Mesothelial cell of epicardium (in vitro differentiated cells): ENCODE measurements around the gene PPA1. TPM values are rescaled to one million over a fixed set of nuclear protein-coding genes. Genes with fewer than 3 reads are reported as not detected.

ENCODE experiments used
- DNase-seq, 2 experiments: peaks; one replicate each; pipeline ENCODE4 v3.0.0; 2021; ENCODE audit warnings: low spot score in 2 of 2; ENCODE audit not compliant: unreplicated experiment in 2 of 2
- H3K27ac Mint-ChIP-seq: 2 replicates; pipeline ENCODE4 v1.8.0; 2021; ENCODE audit warnings: mixed read lengths
- H3K27me3 Mint-ChIP-seq: 2 replicates; pipeline ENCODE4 v1.8.0; 2021; ENCODE audit warnings: low read depth, mixed read lengths
- H3K36me3 Mint-ChIP-seq: 2 replicates; pipeline ENCODE4 v1.8.0; 2021; ENCODE audit warnings: mixed read lengths
- H3K4me1 Mint-ChIP-seq: 2 replicates; pipeline ENCODE4 v1.8.0; 2021; ENCODE audit warnings: mixed read lengths
- H3K4me3 Mint-ChIP-seq: 2 replicates; pipeline ENCODE4 v1.8.0; 2021; ENCODE audit warnings: mild to moderate bottlenecking, moderate library complexity, mixed read lengths
- H3K9me3 Mint-ChIP-seq: 2 replicates; pipeline ENCODE4 v1.8.0; 2021; ENCODE audit warnings: mixed read lengths
- total RNA-seq: library from RNA; stranded (reverse); gene quantifications from 3 replicates; pipeline ENCODE4 v1.2.1, GENCODE V29; 2021
- TF ChIP-seq, protein P1 (sequence below): fragments of 200-600 bp; sonication (generic); IDR thresholded peaks from one replicate; pipeline ENCODE4 v1.5.0; 2021; ENCODE audit warnings: antibody characterized with exemption; ENCODE audit not compliant: unreplicated experiment

Gene PPA1
- total RNA-seq, 1 donor from 2014 or later: 73.5 TPM

DNA sequence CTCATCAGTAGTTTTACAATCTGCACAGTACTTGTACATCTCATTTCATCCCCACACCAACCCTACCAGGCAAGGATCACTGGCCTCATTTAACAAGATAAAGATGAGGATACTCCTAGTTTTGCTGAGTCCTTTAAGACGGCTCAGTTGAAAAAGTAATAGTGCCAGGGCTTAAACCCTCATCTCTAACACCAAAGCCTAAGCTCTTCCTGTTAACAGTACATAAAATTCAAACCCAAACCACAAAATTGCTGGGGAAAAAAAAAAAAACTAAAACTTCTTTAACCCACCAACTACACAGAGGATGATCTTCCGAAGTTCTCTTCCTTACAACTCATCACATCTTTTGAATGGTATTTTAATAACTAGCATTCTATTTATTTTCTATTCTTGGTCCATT lies 64.2 kb downstream of the PPA1 start:
- no peaks in the 10 kb centered on the region for H3K27me3 Mint-ChIP-seq
- H3K9me3 Mint-ChIP-seq: peaks cover 3% of the 10 kb centered on the region
- peaks cover 4% of the 10 kb centered on the region for H3K36me3 Mint-ChIP-seq
- peak overlapping the region; percentile 96 for H3K4me3 Mint-ChIP-seq
- DNase-seq: no peak
- H3K27ac Mint-ChIP-seq: peak overlapping the region; percentile 98
- TF ChIP-seq, protein P1, sequence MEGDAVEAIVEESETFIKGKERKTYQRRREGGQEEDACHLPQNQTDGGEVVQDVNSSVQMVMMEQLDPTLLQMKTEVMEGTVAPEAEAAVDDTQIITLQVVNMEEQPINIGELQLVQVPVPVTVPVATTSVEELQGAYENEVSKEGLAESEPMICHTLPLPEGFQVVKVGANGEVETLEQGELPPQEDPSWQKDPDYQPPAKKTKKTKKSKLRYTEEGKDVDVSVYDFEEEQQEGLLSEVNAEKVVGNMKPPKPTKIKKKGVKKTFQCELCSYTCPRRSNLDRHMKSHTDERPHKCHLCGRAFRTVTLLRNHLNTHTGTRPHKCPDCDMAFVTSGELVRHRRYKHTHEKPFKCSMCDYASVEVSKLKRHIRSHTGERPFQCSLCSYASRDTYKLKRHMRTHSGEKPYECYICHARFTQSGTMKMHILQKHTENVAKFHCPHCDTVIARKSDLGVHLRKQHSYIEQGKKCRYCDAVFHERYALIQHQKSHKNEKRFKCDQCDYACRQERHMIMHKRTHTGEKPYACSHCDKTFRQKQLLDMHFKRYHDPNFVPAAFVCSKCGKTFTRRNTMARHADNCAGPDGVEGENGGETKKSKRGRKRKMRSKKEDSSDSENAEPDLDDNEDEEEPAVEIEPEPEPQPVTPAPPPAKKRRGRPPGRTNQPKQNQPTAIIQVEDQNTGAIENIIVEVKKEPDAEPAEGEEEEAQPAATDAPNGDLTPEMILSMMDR: no peak
- peaks cover 21% of the 10 kb centered on the region for H3K4me1 Mint-ChIP-seq

- TF ChIP-seq, protein P1: no peak
- Mint-ChIP-seq H3K27me3 (no peaks in the 10 kb centered on the region), H3K9me3 (peaks cover 3% of the 10 kb centered on the region), H3K4me1 (peaks cover 26% of the 10 kb centered on the region), H3K27ac (peak overlapping the region; percentile 13), H3K4me3 (peak overlapping the region; percentile 1), H3K36me3 (peaks cover 4% of the 10 kb centered on the region)
- DNase-seq: no peak
Measured at GRCh38 chr10:70167246-70167645, 66.0 kb downstream of the PPA1 start.

DNA sequence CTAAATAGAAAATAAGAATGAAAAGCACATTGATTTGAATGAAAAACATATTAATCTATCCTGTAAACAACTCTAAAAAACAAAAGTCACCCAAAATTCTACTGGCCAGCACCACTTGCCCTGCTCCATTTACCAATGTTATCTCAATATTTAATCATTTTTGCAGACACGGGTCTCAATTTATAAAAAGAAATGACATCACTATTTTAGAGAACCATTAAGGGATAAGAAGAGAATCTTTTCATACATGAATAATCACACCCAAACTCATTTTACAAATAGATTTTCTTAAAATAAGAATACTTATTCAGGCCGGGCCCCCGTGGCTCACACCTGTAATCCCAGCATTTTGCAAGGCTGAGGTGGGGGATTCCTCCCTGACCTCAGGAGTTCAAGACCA lies 66.8 kb downstream of the PPA1 start:
- peaks cover 7% of the 10 kb centered on the region for H3K36me3 Mint-ChIP-seq
- peaks cover 3% of the 10 kb centered on the region for H3K9me3 Mint-ChIP-seq
- TF ChIP-seq, protein P1: no peak
- peak overlapping the region; percentile 0 for H3K27ac Mint-ChIP-seq
- H3K4me1 Mint-ChIP-seq: peaks cover 26% of the 10 kb centered on the region
- no peaks in the 10 kb centered on the region for H3K27me3 Mint-ChIP-seq
- DNase-seq: no peak
- no peak overlapping the region for H3K4me3 Mint-ChIP-seq

GRCh38 chr10:70164163-70164562 lies 69.1 kb downstream of the PPA1 start:
- TF ChIP-seq, protein P1: no peak
- Mint-ChIP-seq H3K27ac (no peak overlapping the region), H3K9me3 (no peaks in the 10 kb centered on the region), H3K27me3 (no peaks in the 10 kb centered on the region), H3K36me3 (peaks cover 16% of the 10 kb centered on the region), H3K4me3 (no peak overlapping the region), H3K4me1 (peaks cover 17% of the 10 kb centered on the region)
- DNase-seq: no peak

GRCh38 chr10:70163448-70163847 lies 69.8 kb downstream of the PPA1 start:
- Mint-ChIP-seq H3K4me3 (no peak overlapping the region), H3K27ac (no peak overlapping the region)

More at GRCh38 chr10:70163448-70163847, 69.8 kb downstream of the PPA1 start:
- no peaks in the 10 kb centered on the region for H3K9me3 Mint-ChIP-seq
- H3K27me3 Mint-ChIP-seq: no peaks in the 10 kb centered on the region
- no peak for DNase-seq
- peaks cover 10% of the 10 kb centered on the region for H3K4me1 Mint-ChIP-seq
- TF ChIP-seq, protein P1: no peak
- H3K36me3 Mint-ChIP-seq: peaks cover 16% of the 10 kb centered on the region
